NCI-H2196 treated with DMSO at 0.1 percent for 48 hours (cell line): ENCODE data around the gene SCAMP3.

Experiments used
- DNase-seq: peaks from one replicate; lab custom pipeline; 2025; ENCODE audit not compliant: unreplicated experiment; lab: John Stamatoyannopoulos, UW

The SCAMP3 gene

GRCh38 chr1:155285631-155286044, 23.5 kb upstream of the SCAMP3 start:
- no peak for DNase-seq

GRCh38 chr1:155285063-155285462, 22.9 kb upstream of the SCAMP3 start:
- DNase-seq, result no peak

GRCh38 chr1:155284476-155284875, 22.3 kb upstream of the SCAMP3 start:
- no peak for DNase-seq

- no peak for DNase-seq
Observed at GRCh38 chr1:155282488-155283091, 20.4 kb upstream of the SCAMP3 start.

GRCh38 chr1:155279268-155279667, 17.1 kb upstream of the SCAMP3 start:
- DNase-seq, result no peak

- no peak for DNase-seq
Observed at GRCh38 chr1:155278689-155279160, 16.6 kb upstream of the SCAMP3 start.

- DNase-seq, result peak; percentile 40
Observed at GRCh38 chr1:155277902-155278688, 15.9 kb upstream of the SCAMP3 start.

GRCh38 chr1:155277070-155277901, 15.1 kb upstream of the SCAMP3 start, which contains the start of gene HCN3:
Gene HCN3, plus strand, starts transcription at chr1:155277463. Its CDS starts 128 bp downstream, at chr1:155277591.
- peak; percentile 97 for DNase-seq

GRCh38 chr1:155273343-155274245, 11.4 kb upstream of the SCAMP3 start, which contains the start of gene CLK2:
Gene CLK2, minus strand, starts transcription at chr1:155273504. Its CDS starts 2,527 bp downstream, at chr1:155270977.
- peak; percentile 90 for DNase-seq

GRCh38 chr1:155272466-155273342, 10.5 kb upstream of the SCAMP3 start:
- peak; percentile 57 for DNase-seq

GRCh38 chr1:155269381-155269780, 7.2 kb upstream of the SCAMP3 start:
- DNase-seq, result no peak

- no peak for DNase-seq
Observed at GRCh38 chr1:155268630-155269029, 6.5 kb upstream of the SCAMP3 start.

GRCh38 chr1:155267373-155267772, 5.2 kb upstream of the SCAMP3 start:
- no peak for DNase-seq

GRCh38 chr1:155266553-155266952, 4.4 kb upstream of the SCAMP3 start:
- no peak for DNase-seq

GRCh38 chr1:155263067-155263466, 907 bp upstream of the SCAMP3 start:
- no peak for DNase-seq

- no peak for DNase-seq
Observed at GRCh38 chr1:155261493-155261851, 688 bp downstream of the SCAMP3 start.

- DNase-seq, result no peak
Observed at GRCh38 chr1:155260276-155260675, 1.9 kb downstream of the SCAMP3 start.

- no peak for DNase-seq
Observed at GRCh38 chr1:155256058-155256852, 5.9 kb downstream of the SCAMP3 start.
